Stimulated activated CD8-positive, alpha-beta memory T cell treated with anti-CD3 and anti-CD28 coated beads, Interleukin-7, amount 100 ng/mL, for 4 hours (primary cell): ENCODE results near the gene RBM28.

ENCODE experiments used
- DNase-seq, 2 donors: peaks; one replicate each; pipeline ENCODE4 v3.0.0-alpha.2; 2020; ENCODE audit warnings: low read depth in 2 of 2

Gene RBM28

GRCh38 chr7:128343554-128344430, at the start of gene RBM28:
Gene RBM28 (minus strand): TSS chr7:128343908. CDS start chr7:128343793, 115 bp downstream.
- peak; percentile 69 to 77 for DNase-seq

GRCh38 chr7:128392446-128393327, 49.0 kb upstream of the RBM28 start:
- no peak for DNase-seq

GRCh38 chr7:128391805-128392204, 48.1 kb upstream of the RBM28 start:
- no peak for DNase-seq

- no peak for DNase-seq
Measured at GRCh38 chr7:128390871-128391565, 47.3 kb upstream of the RBM28 start.

- DNase-seq = no peak
Measured at GRCh38 chr7:128389618-128390329, 46.1 kb upstream of the RBM28 start.

- DNase-seq = no peak
Measured at GRCh38 chr7:128389085-128389617, 45.4 kb upstream of the RBM28 start.

- DNase-seq = no peak
Measured at GRCh38 chr7:128388145-128388485, 44.4 kb upstream of the RBM28 start.

- DNase-seq = peak; percentile 43 to 45
Measured at GRCh38 chr7:128387216-128388144, 43.8 kb upstream of the RBM28 start.

- DNase-seq = no peak
Measured at GRCh38 chr7:128385988-128386925, 42.5 kb upstream of the RBM28 start.

- DNase-seq = no peak
Measured at GRCh38 chr7:128384726-128385125, 41.0 kb upstream of the RBM28 start.

- DNase-seq = no peak
Measured at GRCh38 chr7:128383776-128384175, 40.1 kb upstream of the RBM28 start.

GRCh38 chr7:128381161-128381821, 37.6 kb upstream of the RBM28 start:
- DNase-seq = no peak

GRCh38 chr7:128380483-128381106, 36.9 kb upstream of the RBM28 start:
- no peak for DNase-seq

GRCh38 chr7:128379900-128380479, 36.3 kb upstream of the RBM28 start:
- no peak for DNase-seq

GRCh38 chr7:128378637-128379036, 34.9 kb upstream of the RBM28 start:
- DNase-seq = no peak

- DNase-seq = no peak
Measured at GRCh38 chr7:128376077-128376476, 32.4 kb upstream of the RBM28 start.

- DNase-seq = no peak
Measured at GRCh38 chr7:128374041-128374440, 30.3 kb upstream of the RBM28 start.

- no peak for DNase-seq
Measured at GRCh38 chr7:128373606-128374005, 29.9 kb upstream of the RBM28 start.
